A549 (cell line): ENCODE results near the gene DDIT4. TPM values are rescaled to one million over a fixed set of nuclear protein-coding genes. Genes with fewer than 3 reads are reported as not detected.

Experiments
- ATAC-seq, 2 experiments: fragments of 200-7000 bp in 1 of 2; fragments of >200 bp in 1 of 2; cut with Nextera tagmentation in 1 of 2; cut with Tn5 transposase in 1 of 2; 3 replicates each; pipeline versions ENCODE4 v1.8.0 to v1.9.1; 2018 to 2020; ENCODE audit warnings: mild to moderate bottlenecking in 1 of 2, moderate library complexity in 1 of 2
- CTCF ChIA-PET: fragments of 300-600 bp; sonication (Branson Sonifier 250); formaldehyde crosslinking; extraction: SDS; loops from one replicate; lab custom pipeline; 2021; ENCODE audit warnings: antibody characterized with exemption, inconsistent platforms; lab: Yijun Ruan, JAX
- POLR2A ChIA-PET: fragments of 350-600 bp; formaldehyde crosslinking; extraction: SDS; loops from one replicate; lab custom pipeline; 2021; ENCODE audit warnings: antibody characterized with exemption, inconsistent platforms; lab: Yijun Ruan, JAX
- DNase-seq, 2 experiments: peaks; one replicate each; pipeline versions ENCODE4 v3.0.0 to v3.0.0-alpha.2; 2011 to 2016; ENCODE audit warnings: low read depth in 1 of 2, low spot score in 1 of 2
- FAIRE-seq: peaks from 2 replicates; lab custom pipeline; 2011; peaks lifted over from hg19 to GRCh38; lab: Jason Lieb, UNC
- H3K27ac ChIP-seq, 2 experiments: fragments of >200 bp; sonication (Bioruptor Twin); formaldehyde crosslinking; 3 replicates each; pipeline ENCODE4 v1.5.1; 2016 to 2017
- H3K4me1 ChIP-seq: fragments of >200 bp; sonication (Bioruptor Twin); formaldehyde crosslinking; 3 replicates; pipeline ENCODE4 v1.6.1; 2016
- H3K4me2 ChIP-seq: fragments of >200 bp; sonication (Bioruptor Twin); formaldehyde crosslinking; 3 replicates; pipeline ENCODE4 v1.6.1; 2016
- H3K4me3 ChIP-seq: fragments of >200 bp; sonication (Bioruptor Twin); formaldehyde crosslinking; 3 replicates; pipeline ENCODE4 v1.5.1; 2016
- H3K9me3 ChIP-seq: fragments of >200 bp; sonication (Bioruptor Twin); formaldehyde crosslinking; 3 replicates; pipeline ENCODE4 v1.6.1; 2016
- ATOH8 ChIP-seq: fragments of 250-450 bp; sonication (Bioruptor Pico); IDR thresholded peaks from 2 replicates; pipeline ENCODE4 v1.5.0; 2020; ENCODE audit warnings: low read depth, mild to moderate bottlenecking, moderate library complexity
- BCL3 ChIP-seq: fragments of >200 bp; sonication (Bioruptor Twin); formaldehyde crosslinking; IDR thresholded peaks from 3 replicates; pipeline ENCODE4 v1.6.1; 2016
- CEBPB ChIP-seq, 2 experiments: fragments of >200 bp in 1 of 2; sonication (Bioruptor Twin) in 1 of 2; formaldehyde crosslinking in 1 of 2; IDR thresholded peaks; 2 replicates each; pipeline ENCODE4 v1.6.1; 2012 to 2016
- E2F6 ChIP-seq: IDR thresholded peaks from 2 replicates; pipeline ENCODE4 v1.6.1; 2012; ENCODE audit warnings: low read depth, borderline replicate concordance
- EHF ChIP-seq: fragments of 250-450 bp; sonication (Bioruptor Pico); IDR thresholded peaks from 2 replicates; pipeline ENCODE4 v1.5.0; 2020; ENCODE audit warnings: mild to moderate bottlenecking
- EP300 ChIP-seq, 2 experiments: fragments of >200 bp; sonication (Bioruptor Twin); formaldehyde crosslinking; IDR thresholded peaks; 2 replicates in 1 of 2; 3 replicates in 1 of 2; pipeline ENCODE4 v1.6.1; 2016 to 2017
- FOSB ChIP-seq: fragments of 250-450 bp; sonication (Bioruptor Pico); IDR thresholded peaks from 2 replicates; pipeline ENCODE4 v1.5.0; 2020; ENCODE audit warnings: mild to moderate bottlenecking, moderate library complexity
- FOSL2 ChIP-seq, 2 experiments: fragments of 450-650 bp in 1 of 2; fragments of >200 bp in 1 of 2; sonication (Bioruptor Twin) in 1 of 2; formaldehyde crosslinking; IDR thresholded peaks; 2 replicates each; pipeline versions ENCODE4 v1.5.0 to v1.6.1; 2016 to 2020; ENCODE audit warnings: mild to moderate bottlenecking in 1 of 2, moderate library complexity in 1 of 2
- FOXS1 ChIP-seq: fragments of 250-450 bp; sonication (Bioruptor Pico); IDR thresholded peaks from 2 replicates; pipeline ENCODE4 v1.5.0; 2020; ENCODE audit warnings: mild to moderate bottlenecking, moderate library complexity
- GATA3 ChIP-seq: IDR thresholded peaks from 2 replicates; pipeline ENCODE4 v1.6.1; 2012; ENCODE audit warnings: borderline replicate concordance
- HDAC2 ChIP-seq: fragments of 200-600 bp; sonication (generic); IDR thresholded peaks from 2 replicates; pipeline ENCODE4 v1.6.1; 2016
- HES2 ChIP-seq: fragments of >200 bp; sonication (Bioruptor Twin); formaldehyde crosslinking; IDR thresholded peaks from 2 replicates; pipeline ENCODE4 v1.6.1; 2016
- HMGXB4 ChIP-seq: fragments of 250-450 bp; sonication (Bioruptor Pico); IDR thresholded peaks from 2 replicates; pipeline ENCODE4 v1.5.0; 2021; ENCODE audit warnings: mild to moderate bottlenecking, moderate library complexity, borderline replicate concordance
- HOXB13 ChIP-seq: fragments of 250-450 bp; sonication (Bioruptor Pico); IDR thresholded peaks from 2 replicates; pipeline ENCODE4 v1.5.0; 2020; ENCODE audit warnings: low read depth, mild to moderate bottlenecking, moderate library complexity
- HOXB5 ChIP-seq: fragments of 250-450 bp; sonication (Bioruptor Pico); IDR thresholded peaks from 2 replicates; pipeline ENCODE4 v1.5.0; 2020; ENCODE audit warnings: mild to moderate bottlenecking, moderate library complexity
- JUN ChIP-seq, 2 experiments: fragments of >200 bp; sonication (Bioruptor Twin); formaldehyde crosslinking; IDR thresholded peaks; 2 replicates in 1 of 2; 3 replicates in 1 of 2; pipeline ENCODE4 v1.6.1; 2016 to 2017
- JUNB ChIP-seq: fragments of >200 bp; sonication (Bioruptor Twin); formaldehyde crosslinking; IDR thresholded peaks from 2 replicates; pipeline ENCODE4 v1.6.1; 2016
- KDM1A ChIP-seq: fragments of 200-600 bp; sonication (generic); IDR thresholded peaks from 2 replicates; pipeline ENCODE4 v1.6.1; 2016; ENCODE audit warnings: low read depth, mild to moderate bottlenecking
- MAFK ChIP-seq: fragments of 450-650 bp; IDR thresholded peaks from 2 replicates; pipeline ENCODE4 v1.6.1; 2014; ENCODE audit not compliant: partially characterized antibody
- MAX ChIP-seq: IDR thresholded peaks from 2 replicates; pipeline ENCODE4 v1.6.1; 2012
- MAZ ChIP-seq: fragments of 150-350 bp; IDR thresholded peaks from 2 replicates; pipeline ENCODE4 v1.6.1; 2014; ENCODE audit warnings: antibody characterized with exemption, low read depth, low read length, borderline replicate concordance
- MYC ChIP-seq: IDR thresholded peaks from 2 replicates; pipeline ENCODE4 v1.6.1; 2012; ENCODE audit warnings: mild to moderate bottlenecking, inconsistent platforms, low read length, improper control_type of control experiment, borderline replicate concordance
- NFE2L2 ChIP-seq: fragments of 150-350 bp; conservative IDR thresholded peaks from 2 replicates; pipeline ENCODE4 v1.6.1; 2014; ENCODE audit warnings: low read length
- PBX3 ChIP-seq: IDR thresholded peaks from 2 replicates; pipeline ENCODE4 v1.6.1; 2012
- POLR2A ChIP-seq: IDR thresholded peaks from 2 replicates; pipeline ENCODE4 v1.6.1; 2012; ENCODE audit warnings: mild to moderate bottlenecking, low read length
- POLR2AphosphoS2 ChIP-seq: conservative IDR thresholded peaks from 2 replicates; pipeline ENCODE4 v1.6.1; 2012; ENCODE audit warnings: low read length, improper control_type of control experiment, inconsistent platforms
- RAD21 ChIP-seq, 2 experiments: fragments of >200 bp in 1 of 2; sonication (Bioruptor Twin) in 1 of 2; formaldehyde crosslinking in 1 of 2; IDR thresholded peaks in 1 of 2; conservative IDR thresholded peaks in 1 of 2; 2 replicates in 1 of 2; 3 replicates in 1 of 2; pipeline ENCODE4 v1.6.1; 2012 to 2018; ENCODE audit warnings: inconsistent platforms in 1 of 2
- RCOR1 ChIP-seq: fragments of 150-350 bp; IDR thresholded peaks from 2 replicates; pipeline ENCODE4 v1.6.1; 2014; ENCODE audit warnings: antibody characterized with exemption, low read length, low read depth
- SMC3 ChIP-seq: fragments of >200 bp; sonication (Bioruptor Twin); formaldehyde crosslinking; IDR thresholded peaks from 3 replicates; pipeline ENCODE4 v1.6.1; 2018; ENCODE audit warnings: inconsistent platforms
- ZNF302 ChIP-seq: fragments of 250-450 bp; sonication (Bioruptor Pico); IDR thresholded peaks from 2 replicates; pipeline ENCODE4 v1.9.0; 2021; ENCODE audit warnings: inconsistent platforms, mild to moderate bottlenecking, moderate library complexity
- ZSCAN20 ChIP-seq: fragments of 250-450 bp; sonication (Bioruptor Pico); IDR thresholded peaks from 2 replicates; pipeline ENCODE4 v1.8.0; 2022; ENCODE audit warnings: mild to moderate bottlenecking, moderate library complexity
- WGBS: methylation state at CpG from one replicate; pipeline ENCODE4 v1.1.6; 2017; ENCODE audit errors: missing lambda C conversion rate; 5-methylcytosine and 5-hydroxymethylcytosine counted together
- polyA plus RNA-seq, 4 experiments: library from polyadenylated mRNA; depleted of rRNA in 3 of 4; stranded (reverse); fragments of >200 nt; fragmentation: RNase III in 1 of 4; extraction: RNeasy Plus Mini Kit Qiagen cat#74134 plus additional on column Dnase treatment in 1 of 4; gene quantifications; 2 replicates in 3 of 4; 3 replicates in 1 of 4; pipeline ENCODE4 v1.2.3, GENCODE V29; 2011 to 2017

Gene DDIT4
- polyA plus RNA-seq, 2 of the 4 experiments (the other 2 are of a cell fraction), result 239 to 392 TPM

- ChIA-PET CTCF (interaction anchor here (0.9 to 8.5 kb wide), 15 partner anchors 11 to 272 kb away, joined by 3 to 94 read pairs (median 6); partner anchors contain the start of genes ANAPC16, ASCC1 and DDIT4), POLR2A (interaction anchor here (0.6 to 5.9 kb wide), 20 partner anchors 9 to 225 kb away, joined by 3 to 197 read pairs (median 7); partner anchors contain the start of genes ANAPC16, ASCC1 and DDIT4)
- DNase-seq, result peak; percentile 95 to 98
- Histone ChIP-seq H3K4me1 (peaks cover 91% of the 10 kb centered on the region), H3K9me3 (no peaks in the 10 kb centered on the region), H3K27ac (peak overlapping the region; percentile 98 to 99), H3K4me2 (peak overlapping the region; percentile 82), H3K4me3 (peak overlapping the region; percentile 25)
- FAIRE-seq, result no peak
- TF ChIP-seq ZNF302 (CRISPR knock-in tag) (no peak), POLR2AphosphoS2 (no peak), KDM1A (peak; percentile 68; the same call in 1 of the 2 replicates), JUN (IDR thresholded peaks at IDR 0.05) (peak; percentile 75 to 96; a peak in 4 of 5 replicates), FOSB (no peak), ZSCAN20 (CRISPR knock-in tag) (peak; percentile 74; the same call in 1 of the 2 replicates), SMC3 (peak; percentile 45; the same call in 2 of the 3 replicates), HOXB13 (CRISPR knock-in tag) (0 out of 2 replicates have a peak, but pooled peaks have one; percentile 56), POLR2A (peak; percentile 47; the same call in 1 of the 2 replicates), EP300 (IDR thresholded peaks at IDR 0.05) (peak; percentile 81 to 83; a peak in 3 of 5 replicates), CEBPB (IDR thresholded peaks at IDR 0.05) (peak; percentile 85 to 87), GATA3 (peak; percentile 54; the same call in 1 of the 2 replicates), FOXS1 (no peak), HDAC2 (no peak), RAD21 (conservative IDR thresholded peaks at IDR 0.05 in 1 of 2, IDR thresholded peaks at IDR 0.05 in 1 of 2) (0 out of 5 replicates have a peak, but pooled peaks of 1 of the 2 experiments have one; percentile 37), MYC (peak; percentile 67; the same call in 1 of the 2 replicates), PBX3 (0 out of 2 replicates have a peak, but pooled peaks have one; percentile 27), MAZ (0 out of 2 replicates have a peak, but pooled peaks have one; percentile 8), FOSL2 (IDR thresholded peaks at IDR 0.05) (peak; percentile 85), FOSL2 (CRISPR knock-in tag; IDR thresholded peaks at IDR 0.05) (peak; percentile 97), EHF (peak; percentile 70; the same call in 1 of the 2 replicates), BCL3 (peak; percentile 26; the same call in 1 of the 3 replicates), ATOH8 (peak; percentile 60; the same call in 1 of the 2 replicates), HMGXB4 (CRISPR knock-in tag) (no peak), E2F6 (peak; percentile 48; the same call in 1 of the 2 replicates), RCOR1 (no peak), JUNB (peak; percentile 85), NFE2L2 (no peak), MAX (peak; percentile 83; the same call in 1 of the 2 replicates), HES2 (no peak), MAFK (peak; percentile 87), HOXB5 (no peak)
- ATAC-seq, result peak; percentile 84 to 86
- WGBS, result 2% methylated on average over 12 of the region's 12 CpGs
These were observed 47.0 kb downstream of the DDIT4 start for GRCh38 chr10:72320676-72321247.
